ENCODE data around the gene BCAS1.

Gene BCAS1

DNA sequence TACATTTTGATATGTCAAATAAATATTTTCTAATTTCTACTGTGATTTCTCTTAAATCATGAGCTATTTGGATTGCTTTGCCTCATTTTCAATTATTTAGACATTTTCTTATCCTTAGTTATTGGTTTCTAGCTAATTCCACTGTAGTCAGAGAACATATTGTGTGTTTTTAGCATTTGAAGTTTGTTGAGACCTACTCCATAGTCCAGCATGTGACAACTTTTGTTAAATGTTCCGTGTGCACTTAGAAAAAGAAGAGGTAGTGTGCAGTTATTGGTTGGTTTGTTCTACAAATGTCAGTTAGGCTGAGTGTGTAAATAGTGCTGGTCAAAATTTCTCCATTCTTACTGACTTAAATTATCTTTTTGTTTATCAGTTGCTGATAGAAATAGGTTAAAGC lies 138.8 kb downstream of the BCAS1 start:
- TF ChIP-seq, protein P1, sequence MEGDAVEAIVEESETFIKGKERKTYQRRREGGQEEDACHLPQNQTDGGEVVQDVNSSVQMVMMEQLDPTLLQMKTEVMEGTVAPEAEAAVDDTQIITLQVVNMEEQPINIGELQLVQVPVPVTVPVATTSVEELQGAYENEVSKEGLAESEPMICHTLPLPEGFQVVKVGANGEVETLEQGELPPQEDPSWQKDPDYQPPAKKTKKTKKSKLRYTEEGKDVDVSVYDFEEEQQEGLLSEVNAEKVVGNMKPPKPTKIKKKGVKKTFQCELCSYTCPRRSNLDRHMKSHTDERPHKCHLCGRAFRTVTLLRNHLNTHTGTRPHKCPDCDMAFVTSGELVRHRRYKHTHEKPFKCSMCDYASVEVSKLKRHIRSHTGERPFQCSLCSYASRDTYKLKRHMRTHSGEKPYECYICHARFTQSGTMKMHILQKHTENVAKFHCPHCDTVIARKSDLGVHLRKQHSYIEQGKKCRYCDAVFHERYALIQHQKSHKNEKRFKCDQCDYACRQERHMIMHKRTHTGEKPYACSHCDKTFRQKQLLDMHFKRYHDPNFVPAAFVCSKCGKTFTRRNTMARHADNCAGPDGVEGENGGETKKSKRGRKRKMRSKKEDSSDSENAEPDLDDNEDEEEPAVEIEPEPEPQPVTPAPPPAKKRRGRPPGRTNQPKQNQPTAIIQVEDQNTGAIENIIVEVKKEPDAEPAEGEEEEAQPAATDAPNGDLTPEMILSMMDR (IDR thresholded peaks at IDR 0.05; ENCODE audit: low read length) = no peak
- no peak for TF ChIP-seq EZH2 (optimal IDR thresholded peaks at IDR 0.05; ENCODE audit: low read depth, low read length)
- no peak for TF ChIP-seq EZH2phosphoT487 (IDR thresholded peaks at IDR 0.05; ENCODE audit: low read length)

DNA sequence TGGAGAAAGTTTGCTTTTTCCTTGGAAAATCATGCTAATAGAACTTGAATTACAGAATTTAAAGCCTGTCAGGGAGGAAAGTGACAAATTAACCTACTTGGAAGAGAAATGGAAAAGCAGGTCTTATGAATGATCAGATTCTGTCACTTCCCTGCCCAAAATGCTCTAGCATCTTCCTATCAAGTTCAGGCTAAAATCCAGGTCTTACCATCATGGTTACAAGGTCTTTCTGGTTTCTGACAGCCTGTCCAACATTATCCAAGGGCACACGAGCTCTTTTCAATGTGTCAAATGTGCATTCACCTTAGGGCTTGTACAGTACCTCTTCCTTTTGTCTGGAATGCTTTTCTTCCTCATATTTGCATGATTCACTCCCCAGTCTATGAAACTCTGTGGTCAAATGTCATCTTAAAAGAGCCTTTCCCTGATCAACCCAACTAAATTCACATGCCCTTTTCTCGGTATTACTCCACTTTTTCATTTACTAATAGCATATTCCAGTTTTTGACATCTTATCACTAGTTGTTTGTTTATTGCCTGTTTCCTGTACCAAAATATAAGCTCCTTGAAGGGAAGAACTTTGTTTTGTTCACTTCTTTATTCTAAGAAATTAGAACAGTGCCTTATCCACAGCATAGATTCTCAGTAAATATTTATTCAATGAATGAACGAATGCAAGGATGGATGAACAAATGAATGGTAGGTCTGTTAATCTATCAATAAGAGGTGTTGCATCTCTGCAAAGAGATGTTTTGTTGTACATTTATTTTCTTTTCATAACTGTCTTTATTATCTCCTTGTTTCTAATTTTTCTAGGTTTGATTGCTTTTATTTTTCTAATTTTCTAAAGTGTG lies 139.5 kb downstream of the BCAS1 start:
- H3K9me3 ChIP-seq (replicated peaks; ENCODE audit: insufficient read depth, low read length) = no peaks in the 10 kb centered on the region
- H3K4me1 ChIP-seq (ENCODE audit: low read length) = peaks cover 59% of the 10 kb centered on the region
- no peak for DNase-seq
- H3K9ac ChIP-seq (ENCODE audit: low read length) = peak overlapping the region; percentile 70
- H3K27me3 ChIP-seq (replicated peaks; ENCODE audit: insufficient read depth, low read length) = no peaks in the 10 kb centered on the region
- H3K36me3 ChIP-seq (replicated peaks; ENCODE audit: insufficient read depth, low read length) = no peaks in the 10 kb centered on the region
- peak overlapping the region; percentile 95 for H3K27ac ChIP-seq (ENCODE audit: low read length)
- peak overlapping the region; percentile 20 for H2AFZ ChIP-seq (ENCODE audit: low read length)
- peaks cover 52% of the 10 kb centered on the region for H3F3A ChIP-seq (ENCODE audit: insufficient read depth, low read length)
- H4K20me1 ChIP-seq (ENCODE audit: insufficient read depth, low read length) = no peaks in the 10 kb centered on the region
- TF ChIP-seq EZH2phosphoT487 (IDR thresholded peaks at IDR 0.05; ENCODE audit: low read length) = no peak
- TF ChIP-seq, protein P1 (IDR thresholded peaks at IDR 0.05; ENCODE audit: low read length) = no peak
- no peak for TF ChIP-seq EZH2 (optimal IDR thresholded peaks at IDR 0.05; ENCODE audit: low read depth, low read length)
- no peaks in the 10 kb centered on the region for H3K9me2 ChIP-seq (replicated peaks; ENCODE audit: insufficient read depth, low read length)
- H3K4me3 ChIP-seq (ENCODE audit: low read length) = peak overlapping the region; percentile 18
- peak overlapping the region; percentile 82 for H3K4me2 ChIP-seq (ENCODE audit: low read depth, low read length)
- H3K79me2 ChIP-seq (ENCODE audit: low read length) = no peaks in the 10 kb centered on the region

More for the DNA sequence above, 138.8 kb downstream of the BCAS1 start:
- Histone ChIP-seq H3K4me1 (ENCODE audit: low read length) (peaks cover 63% of the 10 kb centered on the region), H3K9me3 (replicated peaks; ENCODE audit: insufficient read depth, low read length) (no peaks in the 10 kb centered on the region), H3K9me2 (replicated peaks; ENCODE audit: insufficient read depth, low read length) (no peaks in the 10 kb centered on the region), H3K27me3 (replicated peaks; ENCODE audit: insufficient read depth, low read length) (no peaks in the 10 kb centered on the region), H3K79me2 (ENCODE audit: low read length) (no peaks in the 10 kb centered on the region), H4K20me1 (ENCODE audit: insufficient read depth, low read length) (no peaks in the 10 kb centered on the region), H2AFZ (ENCODE audit: low read length) (peak overlapping the region; percentile 18; the same call in 1 of the 2 replicates), H3K9ac (ENCODE audit: low read length) (peak overlapping the region; percentile 70; the same call in 1 of the 2 replicates), H3K4me3 (ENCODE audit: low read length) (peak overlapping the region; percentile 19; the same call in 1 of the 2 replicates), H3K4me2 (ENCODE audit: low read depth, low read length) (peak overlapping the region; percentile 82), H3F3A (ENCODE audit: insufficient read depth, low read length) (peaks cover 52% of the 10 kb centered on the region), H3K36me3 (replicated peaks; ENCODE audit: insufficient read depth, low read length) (no peaks in the 10 kb centered on the region), H3K27ac (ENCODE audit: low read length) (peak overlapping the region; percentile 95; the same call in 1 of the 2 replicates)
- DNase-seq = no peak

DNA sequence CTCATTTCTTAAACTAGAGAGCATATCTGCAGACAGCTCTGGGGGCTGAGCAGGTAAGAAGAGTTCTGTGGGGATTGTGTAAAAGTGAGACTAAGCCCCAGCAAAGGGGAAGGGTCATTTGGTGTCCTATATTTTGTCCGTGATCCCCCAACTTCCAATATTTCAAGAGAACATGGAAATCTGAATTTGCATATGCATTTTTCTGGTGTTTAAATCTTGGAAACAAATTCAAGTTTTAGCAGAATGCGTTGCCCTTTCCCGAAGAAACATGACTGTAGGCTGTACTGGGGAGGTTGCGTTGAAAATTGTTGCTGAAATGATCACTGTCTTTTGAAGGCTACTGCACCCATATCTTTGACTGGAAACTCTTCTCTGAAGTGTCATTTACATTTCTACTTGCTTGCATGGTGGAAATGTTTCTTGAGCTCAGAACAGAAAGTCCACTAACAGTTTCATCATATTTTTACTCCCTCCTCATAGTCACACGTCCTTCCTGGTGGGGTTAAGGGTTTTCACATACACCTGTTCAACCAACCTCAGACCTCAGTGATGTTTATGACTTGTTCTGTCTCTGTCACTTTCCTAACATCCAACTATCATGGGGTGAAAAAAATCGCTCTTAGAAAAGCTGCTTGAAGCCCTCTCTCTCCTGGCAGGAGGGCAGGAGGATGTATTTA lies 140.3 kb downstream of the BCAS1 start:
- peak overlapping the region; percentile 82 for H3K4me2 ChIP-seq (ENCODE audit: low read depth, low read length)
- TF ChIP-seq, protein P1 (IDR thresholded peaks at IDR 0.05; ENCODE audit: low read length) = no peak
- TF ChIP-seq EZH2 (optimal IDR thresholded peaks at IDR 0.05; ENCODE audit: low read depth, low read length) (no peak), EZH2phosphoT487 (IDR thresholded peaks at IDR 0.05; ENCODE audit: low read length) (no peak)
- H3K79me2 ChIP-seq (ENCODE audit: low read length) = no peaks in the 10 kb centered on the region
- H2AFZ ChIP-seq (ENCODE audit: low read length) = peak overlapping the region; percentile 27
- H3K9ac ChIP-seq (ENCODE audit: low read length) = peak overlapping the region; percentile 70
- peak overlapping the region; percentile 18 for H3K4me3 ChIP-seq (ENCODE audit: low read length)
- peak overlapping the region; percentile 95 for H3K27ac ChIP-seq (ENCODE audit: low read length)
- no peaks in the 10 kb centered on the region for H3K9me3 ChIP-seq (replicated peaks; ENCODE audit: insufficient read depth, low read length)
- H3K36me3 ChIP-seq (replicated peaks; ENCODE audit: insufficient read depth, low read length) = no peaks in the 10 kb centered on the region
- H3F3A ChIP-seq (ENCODE audit: insufficient read depth, low read length) = peaks cover 48% of the 10 kb centered on the region
- peaks cover 52% of the 10 kb centered on the region for H3K4me1 ChIP-seq (ENCODE audit: low read length)
- H3K27me3 ChIP-seq (replicated peaks; ENCODE audit: insufficient read depth, low read length) = no peaks in the 10 kb centered on the region
- peak; percentile 81 for DNase-seq
- H3K9me2 ChIP-seq (replicated peaks; ENCODE audit: insufficient read depth, low read length) = no peaks in the 10 kb centered on the region
- no peaks in the 10 kb centered on the region for H4K20me1 ChIP-seq (ENCODE audit: insufficient read depth, low read length)
